HG03196 (cell line): Measurements from ENCODE around the gene RASGEF1C.
"Not testable (repeated sequence)": the region's sequence is repeated elsewhere in the genome, so short reads cannot be mapped to it uniquely, and the experiment has no call there.

Experiments used
- ATAC-seq: cut with Tn5 transposase; IDR thresholded peaks from one replicate; pipeline ENCODE4 v1.9.1; 2021; ENCODE audit not compliant: unreplicated experiment

The RASGEF1C gene

DNA sequence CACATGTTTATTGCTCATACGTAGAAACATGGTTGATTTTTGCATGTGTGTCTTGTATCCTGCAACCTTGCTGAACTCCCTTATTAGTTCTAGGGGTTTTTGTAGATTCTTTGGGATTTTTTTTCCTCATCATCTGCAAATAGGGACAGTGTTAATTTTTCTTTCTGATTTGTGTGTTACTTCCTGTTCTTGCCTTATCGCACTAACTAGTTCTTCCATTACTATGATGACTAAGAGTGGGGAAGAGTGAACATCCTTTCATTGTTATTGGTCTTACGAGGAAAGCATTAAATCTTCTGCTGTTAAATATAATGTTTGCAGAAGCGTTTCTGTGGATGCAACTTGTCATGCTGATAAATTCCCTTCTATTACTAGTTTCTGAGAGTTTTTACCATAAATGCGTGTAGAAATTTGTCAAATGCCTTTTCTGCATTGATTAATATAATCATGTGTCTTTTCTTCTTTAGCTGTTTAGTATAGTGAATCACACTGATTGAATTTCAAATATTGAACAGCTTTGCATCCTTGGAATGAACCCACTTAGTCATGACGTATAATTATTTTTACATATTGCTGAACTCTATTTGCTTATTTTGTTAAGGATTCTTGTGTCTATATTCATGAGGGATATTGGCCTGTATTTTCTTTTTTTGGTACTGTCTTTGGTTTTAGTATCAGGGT lies 105.4 kb downstream of the RASGEF1C start:
- no peak for ATAC-seq

DNA sequence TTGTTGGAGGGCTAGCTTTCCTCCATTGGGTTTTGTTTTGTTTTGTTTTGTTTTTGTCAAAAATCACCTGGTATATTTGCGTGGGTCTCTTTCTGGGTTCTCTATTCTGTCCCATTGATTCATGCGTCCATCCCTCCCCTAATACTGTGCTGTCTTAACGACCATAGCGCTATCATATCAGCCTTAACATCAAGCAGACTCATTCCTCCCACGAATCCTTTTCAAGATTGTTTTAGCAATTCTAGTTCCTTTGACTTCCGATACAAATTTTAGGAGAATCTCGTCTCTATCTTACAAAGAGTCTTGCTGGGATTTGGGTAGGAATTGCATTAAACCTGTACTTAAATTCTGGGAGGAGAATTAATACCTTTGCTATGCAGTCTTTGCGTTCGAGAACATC lies 106.4 kb downstream of the RASGEF1C start:
- no peak for ATAC-seq

DNA sequence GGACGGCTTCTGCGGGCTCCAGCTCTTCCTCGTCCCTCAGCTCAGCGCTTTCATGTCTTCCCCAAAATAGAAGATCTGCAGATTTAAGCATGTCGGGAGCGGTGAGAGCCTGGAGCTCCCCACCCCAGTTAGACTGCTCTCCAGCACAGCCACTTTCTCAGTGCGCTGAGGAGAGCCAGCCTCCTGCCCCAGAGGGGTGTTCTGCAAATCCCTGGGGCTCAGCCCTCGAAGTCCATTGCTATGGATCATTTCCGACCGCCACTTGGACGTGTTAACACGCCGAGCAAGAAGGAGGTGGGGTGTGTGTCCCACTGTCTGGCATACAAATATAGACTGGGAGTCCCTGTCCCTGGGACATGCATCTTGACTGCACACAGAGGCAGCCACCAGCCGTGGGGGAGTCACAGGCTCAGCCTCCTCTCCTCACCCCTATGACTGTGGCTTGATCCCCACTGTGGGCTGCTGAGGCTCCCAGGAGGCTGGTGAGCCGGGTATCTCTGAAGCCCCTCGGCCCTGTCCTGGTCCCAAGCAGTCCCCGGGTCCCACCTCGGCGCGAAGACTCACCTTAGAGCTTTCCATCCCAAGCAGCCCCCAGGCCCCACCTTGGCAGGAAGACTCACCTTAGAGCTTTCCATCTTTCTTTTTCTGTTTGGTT lies 107.4 kb downstream of the RASGEF1C start:
- no peak for ATAC-seq

DNA sequence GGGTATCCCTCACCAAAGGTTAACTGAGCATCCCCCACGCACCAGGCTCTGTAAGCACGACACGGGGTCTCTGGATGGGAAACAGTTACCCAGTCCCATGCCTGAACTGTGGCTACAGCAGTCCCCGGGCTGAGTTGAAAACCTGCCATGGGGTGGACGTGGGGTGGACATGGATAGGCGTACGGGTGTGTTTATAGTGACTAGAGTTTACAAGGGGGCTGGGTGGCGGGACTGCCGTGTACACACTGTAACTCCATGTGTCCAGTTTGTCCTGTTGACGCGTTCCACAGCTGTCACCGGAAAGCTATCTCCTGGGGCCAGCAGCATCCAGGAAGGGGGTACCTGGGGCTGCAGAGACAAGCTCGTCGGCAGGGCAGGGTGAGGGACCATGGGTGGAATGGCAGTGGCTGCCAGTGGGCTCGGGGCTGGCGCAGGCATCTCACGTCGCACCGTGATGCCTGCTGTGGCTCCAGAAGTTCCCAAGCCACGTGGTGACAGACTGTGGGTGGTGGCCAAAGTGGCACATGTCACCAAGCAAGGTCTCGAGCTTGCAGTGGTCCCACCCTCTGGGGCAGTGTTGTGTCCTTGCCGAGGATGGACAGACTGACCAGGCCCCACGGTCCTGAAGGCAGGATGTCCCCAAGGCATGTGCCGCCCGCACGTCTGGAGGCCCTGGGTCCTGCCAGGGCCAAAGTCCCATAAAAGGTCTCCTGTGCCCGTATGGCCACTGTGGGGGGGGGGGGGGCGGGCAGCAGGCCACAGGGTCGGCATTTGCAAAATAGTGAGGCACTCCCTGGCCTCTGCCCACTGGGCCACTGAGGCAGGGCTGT lies 108.2 kb downstream of the RASGEF1C start:
- ATAC-seq = no peak

DNA sequence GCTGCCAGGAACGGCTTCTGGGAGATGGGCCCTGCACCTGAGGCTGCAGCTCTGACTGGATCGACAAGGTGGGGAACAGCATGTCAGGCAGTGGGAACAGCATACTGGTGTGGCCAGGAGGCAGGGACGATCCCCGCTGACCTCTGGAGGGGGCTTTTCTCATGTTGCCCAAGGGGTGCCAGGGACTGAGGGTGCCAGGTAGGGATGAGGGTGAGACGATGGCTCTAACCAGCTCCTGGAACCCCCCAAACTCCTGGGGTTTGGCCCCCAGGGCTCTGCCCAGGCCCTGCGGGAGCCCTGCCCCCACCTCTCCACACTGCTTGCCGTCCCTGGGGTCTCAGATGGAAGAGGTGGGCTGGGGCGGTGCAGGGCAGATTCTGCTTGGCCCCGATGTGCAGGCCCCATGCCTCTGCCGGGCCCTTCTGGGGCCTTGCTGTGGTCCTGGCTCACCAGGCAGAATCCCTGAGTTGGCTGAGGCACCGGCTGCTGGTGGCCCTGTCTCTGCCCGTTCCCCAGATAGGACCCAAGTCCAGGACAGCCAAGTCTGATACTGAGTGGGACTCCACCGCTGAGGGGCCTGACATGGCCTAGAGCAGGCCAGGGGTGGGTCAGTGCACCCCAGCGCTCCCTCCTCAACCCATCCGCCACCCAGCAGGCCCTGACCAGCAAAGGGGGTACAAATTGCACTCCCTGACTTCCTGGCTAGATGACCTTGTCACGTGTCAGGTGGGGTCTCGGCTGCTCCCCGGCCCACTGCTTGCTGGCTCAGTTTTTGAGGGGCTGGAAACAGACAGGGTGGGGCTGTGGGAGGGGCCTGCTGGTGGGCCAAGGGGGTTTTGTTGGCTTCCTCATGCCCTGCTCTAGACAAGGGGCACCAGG lies 109.0 kb downstream of the RASGEF1C start:
- ATAC-seq = no peak

DNA sequence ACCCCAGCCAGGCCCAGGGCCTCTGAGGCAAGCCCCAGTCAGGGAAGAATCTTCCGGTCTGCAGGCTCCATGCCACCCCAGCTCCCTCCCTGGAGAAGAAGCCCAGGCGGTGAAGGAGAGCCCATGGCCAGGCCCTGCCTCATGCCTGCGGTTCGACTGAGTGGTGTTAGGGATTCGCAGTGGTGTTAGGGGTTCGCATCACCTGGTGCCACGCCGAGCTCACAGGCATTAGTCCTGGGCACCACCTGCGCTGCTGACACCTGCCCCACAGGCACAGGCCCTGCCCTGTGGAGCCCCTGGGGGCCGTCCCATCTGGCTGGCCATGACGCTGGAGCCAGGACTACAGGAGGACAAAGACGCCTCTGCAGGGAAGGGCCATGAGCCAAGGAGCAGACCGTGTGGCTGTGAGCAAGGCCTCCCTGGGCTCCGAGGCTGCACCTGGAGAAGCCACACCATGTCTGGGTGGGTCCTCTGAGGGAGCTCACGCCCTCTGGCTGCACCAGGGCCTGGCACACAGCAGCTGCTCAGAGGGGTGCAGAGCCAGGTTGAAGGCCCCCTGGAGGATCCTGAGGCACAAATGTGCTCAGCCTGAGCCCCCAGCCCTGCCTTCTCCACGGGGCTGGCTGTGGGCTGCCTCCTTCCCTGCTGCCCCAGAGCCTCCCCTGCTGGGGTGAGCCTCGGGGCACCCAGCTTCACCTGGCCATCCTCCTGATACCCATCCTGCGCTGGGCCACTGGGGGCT lies 109.8 kb downstream of the RASGEF1C start:
- no peak for ATAC-seq

DNA sequence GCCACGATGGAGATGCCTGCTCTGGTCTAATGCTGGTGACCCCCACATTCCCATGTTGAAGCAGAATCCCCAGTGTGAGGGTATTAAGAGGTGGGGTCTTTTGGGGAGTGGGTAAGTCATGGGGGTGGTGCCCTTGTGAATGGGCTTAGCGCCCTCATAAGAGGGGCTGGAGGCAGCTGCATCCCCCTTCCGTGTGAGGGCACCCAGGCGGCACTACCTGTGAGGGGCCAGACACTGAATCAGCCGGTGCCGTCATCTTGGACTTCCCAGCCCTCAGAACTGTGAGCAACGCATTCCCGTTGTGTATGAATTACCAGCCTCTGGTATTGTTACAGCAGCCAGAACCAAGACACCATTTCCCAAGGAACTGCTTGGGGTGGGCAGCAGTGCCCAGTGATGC lies 110.5 kb downstream of the RASGEF1C start:
- ATAC-seq = no peak

DNA sequence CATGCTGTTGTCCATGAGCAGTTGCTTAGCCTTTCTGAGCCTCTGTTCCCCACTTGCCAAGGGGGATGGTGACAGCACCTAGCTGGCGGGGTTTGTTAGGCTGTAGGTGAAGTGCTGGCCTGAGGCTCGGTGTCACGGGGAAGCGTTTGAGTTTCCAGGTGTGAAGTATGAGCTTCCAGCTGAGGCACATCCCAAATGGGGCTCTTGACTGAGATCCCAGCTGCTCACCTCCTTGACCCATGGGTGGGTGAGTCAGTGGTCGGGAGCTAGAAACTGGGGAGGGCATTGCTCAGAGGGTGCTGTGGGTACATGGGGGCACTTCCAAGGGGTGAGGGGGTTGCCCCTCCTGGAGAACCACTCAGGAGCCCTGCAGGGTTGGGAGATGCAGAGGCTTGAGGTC lies 111.1 kb downstream of the RASGEF1C start:
- ATAC-seq = no peak

DNA sequence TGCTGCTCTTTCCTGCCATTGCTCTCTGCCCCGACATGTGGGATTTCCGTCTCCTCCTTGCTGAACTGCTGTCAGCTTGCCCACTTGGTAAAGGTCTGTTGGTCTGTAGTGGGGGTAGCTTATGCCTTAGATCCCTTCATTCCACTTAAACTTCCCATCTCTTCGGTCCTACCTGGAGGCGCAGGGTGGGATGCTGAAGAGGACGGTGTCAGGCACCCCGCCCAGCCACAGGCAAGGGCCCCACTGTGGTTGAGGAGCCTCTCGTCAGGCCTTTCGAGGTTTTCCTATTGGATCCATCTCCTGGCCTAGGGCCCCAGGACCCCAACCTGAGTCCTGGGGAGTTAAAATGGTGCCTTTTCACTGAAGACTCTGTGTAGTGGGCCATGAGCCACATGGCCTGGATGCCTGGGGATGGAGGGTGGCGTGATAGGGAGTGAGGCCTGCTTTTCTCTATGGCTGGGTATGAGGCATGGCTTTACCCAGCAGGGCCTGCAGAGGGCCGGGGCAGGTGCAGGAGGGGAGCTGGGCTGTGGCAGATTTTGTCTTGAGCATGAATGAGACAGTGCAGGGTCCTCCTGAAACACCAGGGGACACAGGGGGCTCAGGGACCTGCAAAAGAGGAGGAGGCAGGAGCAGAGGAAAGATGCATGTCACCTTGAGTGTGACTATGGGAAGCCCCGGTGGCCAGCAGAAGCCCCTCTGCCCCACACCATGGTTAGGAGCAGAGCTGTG lies 111.7 kb downstream of the RASGEF1C start:
- no peak for ATAC-seq

DNA sequence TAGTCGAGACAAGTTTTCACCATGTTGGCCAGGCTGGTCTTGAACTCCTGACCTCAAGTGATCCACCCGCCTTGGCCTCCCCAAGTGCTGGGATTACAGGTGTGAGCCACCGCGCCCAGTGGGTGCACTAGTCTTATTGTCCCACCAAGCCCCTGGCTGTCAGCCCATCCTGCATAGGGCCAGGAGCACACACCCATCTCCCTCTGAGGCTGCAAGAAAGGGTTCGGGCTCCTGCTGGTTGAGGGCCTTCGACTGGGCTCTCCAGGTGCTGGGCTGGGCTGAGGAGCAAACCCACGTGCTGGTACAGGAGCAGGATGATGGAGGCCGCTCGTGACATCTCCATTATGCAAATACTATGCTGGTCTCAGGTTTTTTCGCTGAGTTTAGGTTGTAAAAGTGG lies 112.4 kb downstream of the RASGEF1C start:
- no peak for ATAC-seq

DNA sequence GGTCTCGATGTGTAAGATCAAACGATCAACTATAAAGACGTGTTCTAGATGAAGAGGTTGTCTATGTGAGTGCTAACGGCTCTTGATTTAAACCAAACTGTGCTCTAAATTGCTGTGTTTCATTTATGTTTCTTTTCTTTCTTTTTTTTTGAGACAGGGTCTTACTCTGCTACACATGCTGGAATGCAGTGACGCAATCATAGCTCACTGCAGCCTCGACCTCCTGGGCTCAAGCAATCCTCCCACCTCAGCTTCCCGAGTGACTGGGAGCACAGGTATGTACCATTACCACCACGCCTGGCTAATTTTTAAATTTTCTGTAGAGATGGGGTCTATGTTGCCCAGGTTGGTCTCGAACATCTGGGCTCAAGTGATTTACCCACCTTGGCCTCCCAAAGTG lies 113.5 kb downstream of the RASGEF1C start:
- ATAC-seq = no peak

DNA sequence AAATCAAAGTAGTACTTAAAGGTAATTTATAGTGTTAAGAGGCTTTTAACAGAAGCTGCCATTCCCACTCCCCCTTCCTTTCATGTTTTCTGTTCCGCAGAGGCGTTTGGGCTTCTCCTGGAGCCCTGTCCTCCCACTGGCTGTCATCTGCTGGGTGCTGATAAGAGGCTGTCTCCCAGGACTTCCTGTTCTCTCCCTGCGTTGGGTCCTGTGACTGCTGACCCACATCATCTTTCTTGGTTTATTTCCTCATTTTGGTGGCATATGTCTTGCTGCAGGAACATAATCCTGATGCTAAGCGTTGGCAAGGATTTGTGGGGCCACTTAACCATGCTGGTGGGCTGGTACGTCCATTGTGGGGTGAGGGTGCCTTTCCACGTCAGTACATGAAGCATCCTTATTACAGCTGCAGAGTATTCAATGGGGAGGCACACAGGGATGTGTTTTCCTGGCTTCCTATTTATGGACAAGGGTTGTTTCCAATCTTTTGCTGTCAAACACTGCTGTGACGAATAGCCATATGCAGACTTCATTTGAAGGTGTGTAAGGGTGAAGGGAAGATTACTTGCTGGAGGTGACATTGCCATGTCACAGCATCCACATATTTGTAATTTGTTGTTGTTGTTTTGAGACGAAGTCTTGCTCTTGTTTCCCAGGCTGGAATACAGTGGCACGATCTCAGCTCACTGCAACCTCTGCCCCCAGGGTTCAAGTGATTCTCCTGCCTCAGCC lies 115.2 kb downstream of the RASGEF1C start:
- ATAC-seq = no peak

DNA sequence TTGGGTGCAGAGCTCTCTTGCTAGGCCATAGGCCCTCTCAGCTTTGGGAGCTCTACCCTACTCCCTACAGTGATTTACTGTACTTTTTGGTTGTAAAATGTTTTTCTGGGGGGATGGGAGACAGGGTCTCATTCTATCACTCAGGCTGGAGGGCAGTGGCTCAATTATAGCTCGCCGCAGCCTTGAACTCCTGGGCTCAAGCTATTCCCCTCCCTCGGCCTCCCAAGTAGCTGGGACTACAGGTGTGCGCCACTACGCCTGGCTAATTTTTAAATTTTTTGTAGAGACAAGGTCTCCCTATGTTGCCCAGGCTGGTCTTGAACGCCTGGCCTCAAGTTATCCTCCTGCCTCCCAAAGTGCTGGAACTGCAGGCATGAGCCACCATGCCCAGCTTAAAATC lies 115.8 kb downstream of the RASGEF1C start:
- ATAC-seq = no peak

DNA sequence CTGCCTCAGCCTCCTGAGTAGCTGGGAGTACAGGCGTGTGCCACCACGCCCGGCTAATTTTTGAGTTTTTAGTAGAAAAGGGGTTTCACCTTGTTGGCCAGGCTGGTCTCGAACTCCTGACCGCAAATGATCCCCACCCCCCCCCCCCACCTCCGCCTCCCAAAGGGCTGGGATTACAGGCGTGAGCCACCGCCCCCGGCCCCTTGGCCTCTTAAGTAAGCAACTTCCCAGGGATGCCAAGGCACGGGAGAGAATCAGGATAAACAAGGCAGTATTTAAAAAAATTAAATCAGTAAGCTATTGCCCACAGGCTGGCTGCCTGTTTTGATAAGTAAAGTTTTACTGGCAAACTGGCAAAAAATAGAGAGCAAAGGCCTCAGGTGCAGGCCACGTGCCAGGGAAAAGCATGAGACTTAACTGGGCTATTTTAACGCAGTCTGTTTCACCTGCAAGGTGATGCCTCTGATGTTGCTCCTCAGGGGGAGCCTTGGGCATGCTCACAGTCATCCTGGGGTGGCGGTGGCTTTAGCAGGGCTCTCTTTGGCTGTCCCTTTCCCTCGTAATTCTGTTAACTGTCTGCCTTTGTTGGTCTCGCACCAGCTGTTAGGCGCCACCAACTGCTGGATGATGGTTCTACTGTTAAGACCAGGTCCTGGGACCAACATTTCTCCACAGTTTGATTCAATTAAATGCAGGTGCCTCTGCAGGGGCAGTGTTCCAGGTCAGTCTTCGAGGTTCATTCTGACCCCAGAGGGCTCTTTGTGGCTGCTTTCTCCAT lies 118.1 kb downstream of the RASGEF1C start:
- ATAC-seq = no peak

DNA sequence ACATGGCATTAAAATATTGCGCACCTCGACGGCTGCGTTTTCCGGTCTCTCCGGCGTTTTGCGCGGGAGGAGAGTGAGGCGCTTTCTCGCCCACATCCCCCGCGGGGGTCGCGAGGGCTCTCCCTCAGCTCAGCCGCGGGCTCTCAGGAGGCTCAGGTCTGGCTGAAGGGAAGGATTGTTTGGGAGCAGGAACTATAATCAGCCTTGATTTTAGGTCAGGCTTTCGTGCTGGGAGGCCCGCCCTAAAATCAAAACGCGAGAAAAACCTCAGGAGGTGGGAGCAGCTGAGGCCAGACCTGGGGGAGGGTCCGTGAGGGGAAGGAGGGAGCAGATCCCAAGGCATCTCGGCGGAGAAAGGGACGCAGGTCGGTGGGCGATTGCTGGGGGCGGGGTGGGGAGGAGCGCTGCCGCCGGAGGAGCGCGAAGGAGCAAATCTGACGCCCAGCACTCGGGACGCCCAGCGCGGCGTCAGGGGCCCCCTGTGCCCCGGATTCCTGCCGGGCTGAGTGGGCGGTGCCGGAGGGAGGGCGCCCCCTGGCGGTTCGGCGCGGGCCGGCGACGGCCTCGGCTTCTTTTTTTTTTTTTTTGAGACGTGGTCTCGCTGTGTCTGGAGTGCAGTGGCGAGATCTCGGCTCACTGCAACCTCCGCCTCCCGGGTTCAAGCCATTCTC lies 118.8 kb downstream of the RASGEF1C start:
- no peak for ATAC-seq

DNA sequence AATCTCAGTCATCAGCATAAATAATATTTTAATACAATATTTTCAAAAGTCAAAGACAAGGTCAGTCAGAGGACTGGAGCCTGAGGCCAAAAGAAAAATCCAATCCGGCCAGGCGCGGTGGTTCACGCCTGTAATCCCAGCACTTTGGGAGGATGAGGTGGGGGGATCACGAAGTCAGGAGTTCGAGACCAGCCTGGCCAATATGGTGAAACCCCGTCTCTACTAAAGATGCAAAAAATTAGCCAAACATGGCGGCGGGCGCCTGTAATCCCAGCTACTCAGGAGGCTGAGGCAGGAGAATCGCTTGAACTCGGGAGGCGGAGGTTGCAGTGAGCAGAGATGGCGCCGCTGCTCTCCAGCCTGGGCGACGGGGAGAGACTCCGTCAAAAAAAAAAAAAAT lies 119.4 kb downstream of the RASGEF1C start:
- ATAC-seq = not testable (repeated sequence)

DNA sequence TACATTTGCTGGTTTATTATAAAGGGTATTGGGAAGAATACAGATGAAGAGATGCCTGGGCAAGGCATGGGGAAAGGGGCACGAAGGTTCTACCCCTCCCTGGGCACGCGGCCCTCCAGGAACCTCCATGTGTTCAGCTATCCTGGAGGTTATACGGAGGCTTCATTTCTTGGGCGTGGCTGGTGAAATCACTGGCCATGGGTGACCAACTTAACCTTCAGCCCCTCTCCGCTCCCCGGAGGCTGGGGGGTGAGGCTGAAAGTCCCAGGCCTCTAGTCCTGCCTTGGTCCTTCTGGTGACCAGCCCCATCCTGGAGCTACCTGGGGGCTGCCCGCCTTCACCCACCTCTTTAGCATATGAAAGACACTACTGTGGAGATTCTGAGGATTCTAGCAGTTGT lies 120.5 kb downstream of the RASGEF1C start:
- no peak for ATAC-seq
